ENCODE results near the gene SNAI3.

SNAI3 gene

DNA sequence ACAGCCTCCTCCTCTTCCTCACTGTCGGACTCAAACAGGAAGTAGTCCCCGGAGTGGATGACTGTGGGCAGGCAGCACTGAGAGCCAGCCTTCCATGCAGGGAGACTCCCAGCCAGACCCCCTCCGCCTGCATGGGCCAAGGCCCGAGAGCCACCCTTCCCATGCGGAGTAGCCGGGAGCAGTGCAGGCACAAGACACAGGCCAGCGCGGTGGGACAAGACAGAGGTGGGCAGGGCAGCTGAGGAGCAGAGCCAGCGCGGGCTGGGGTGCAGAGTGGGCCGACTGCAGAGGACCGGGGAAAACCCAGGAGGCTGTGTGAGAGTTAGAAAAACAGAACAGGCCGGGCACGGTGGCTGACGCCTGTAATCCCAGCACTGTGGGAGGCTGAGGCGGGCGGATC is 37.6 kb upstream of the SNAI3 start:
- Histone ChIP-seq H3K9me3 (peaks cover 3% of the 10 kb centered on the region; the same call in 1 of the 2 replicates), H3K27me3 (no peaks in the 10 kb centered on the region), H3K4me1 (peaks cover 22% of the 10 kb centered on the region), H3K4me3 (ENCODE audit: low read depth, low read length) (no peak overlapping the region), H3K36me3 (peaks cover 4% of the 10 kb centered on the region; the same call in 1 of the 2 replicates)
- DNase-seq, result no peak
- TF ChIP-seq, protein P1, sequence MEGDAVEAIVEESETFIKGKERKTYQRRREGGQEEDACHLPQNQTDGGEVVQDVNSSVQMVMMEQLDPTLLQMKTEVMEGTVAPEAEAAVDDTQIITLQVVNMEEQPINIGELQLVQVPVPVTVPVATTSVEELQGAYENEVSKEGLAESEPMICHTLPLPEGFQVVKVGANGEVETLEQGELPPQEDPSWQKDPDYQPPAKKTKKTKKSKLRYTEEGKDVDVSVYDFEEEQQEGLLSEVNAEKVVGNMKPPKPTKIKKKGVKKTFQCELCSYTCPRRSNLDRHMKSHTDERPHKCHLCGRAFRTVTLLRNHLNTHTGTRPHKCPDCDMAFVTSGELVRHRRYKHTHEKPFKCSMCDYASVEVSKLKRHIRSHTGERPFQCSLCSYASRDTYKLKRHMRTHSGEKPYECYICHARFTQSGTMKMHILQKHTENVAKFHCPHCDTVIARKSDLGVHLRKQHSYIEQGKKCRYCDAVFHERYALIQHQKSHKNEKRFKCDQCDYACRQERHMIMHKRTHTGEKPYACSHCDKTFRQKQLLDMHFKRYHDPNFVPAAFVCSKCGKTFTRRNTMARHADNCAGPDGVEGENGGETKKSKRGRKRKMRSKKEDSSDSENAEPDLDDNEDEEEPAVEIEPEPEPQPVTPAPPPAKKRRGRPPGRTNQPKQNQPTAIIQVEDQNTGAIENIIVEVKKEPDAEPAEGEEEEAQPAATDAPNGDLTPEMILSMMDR (IDR thresholded peaks at IDR 0.05; ENCODE audit: low read depth, low read length), result no peak

DNA sequence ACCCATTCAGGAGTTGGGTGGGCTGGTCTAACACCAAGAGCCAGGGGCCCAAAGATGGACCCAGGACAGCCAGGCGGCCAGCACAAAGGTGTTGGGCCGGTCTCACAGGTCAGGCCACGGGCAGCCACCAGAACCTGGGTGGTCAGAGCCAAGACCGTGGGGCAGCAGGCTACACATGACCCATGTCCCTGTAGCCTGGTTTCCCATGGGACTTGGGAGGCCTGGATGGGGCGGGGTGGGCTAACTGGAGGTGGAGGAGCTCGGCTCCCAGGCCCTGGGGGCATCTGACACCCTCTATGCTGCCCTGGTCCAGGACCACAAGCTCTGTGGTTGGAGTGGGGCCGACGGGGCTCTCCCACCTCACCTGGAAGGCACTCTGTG is 37.2 kb upstream of the SNAI3 start:
- Histone ChIP-seq H3K4me3 (ENCODE audit: low read depth, low read length) (no peak overlapping the region), H3K27me3 (no peaks in the 10 kb centered on the region), H3K4me1 (peaks cover 22% of the 10 kb centered on the region), H3K9me3 (peaks cover 3% of the 10 kb centered on the region; the same call in 1 of the 2 replicates), H3K36me3 (peaks cover 4% of the 10 kb centered on the region; the same call in 1 of the 2 replicates)
- TF ChIP-seq, protein P1 (IDR thresholded peaks at IDR 0.05; ENCODE audit: low read depth, low read length), result no peak
- DNase-seq, result no peak

DNA sequence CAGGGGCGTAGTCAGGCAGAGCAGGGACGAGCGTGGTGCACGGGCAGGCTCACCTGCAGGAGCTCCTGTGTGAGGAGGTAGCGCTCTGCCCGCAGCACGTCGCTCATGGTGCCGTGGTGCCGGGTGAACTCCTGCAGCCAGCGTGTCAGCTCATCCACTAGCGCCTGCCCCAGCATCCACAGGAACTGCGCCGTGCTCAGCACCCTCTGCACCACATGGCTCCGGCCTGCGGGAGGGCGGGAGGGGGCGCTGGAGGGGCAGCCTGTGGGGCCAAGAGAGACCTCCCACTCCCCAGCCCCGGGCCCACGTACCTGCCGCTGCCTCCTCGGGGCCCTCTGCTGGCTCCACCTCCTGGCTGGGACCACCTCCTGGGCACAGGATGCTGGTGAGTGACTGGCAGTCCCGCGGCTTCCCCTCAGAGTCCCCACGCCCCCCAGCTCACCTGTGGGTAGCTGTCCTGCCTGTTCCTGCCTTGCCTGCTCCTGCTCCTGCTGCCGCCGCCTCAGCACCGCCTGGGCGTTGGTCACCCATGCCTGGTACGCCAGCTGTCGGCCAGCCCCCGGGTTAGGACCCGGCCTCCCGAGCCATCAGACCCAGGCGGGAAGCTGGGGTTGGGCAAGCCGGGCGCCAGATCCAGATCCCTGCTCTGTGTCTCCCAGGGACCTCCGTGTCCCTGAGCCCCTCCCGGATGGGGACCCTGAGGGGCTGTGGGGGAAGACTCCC is 36.6 kb upstream of the SNAI3 start:
- TF ChIP-seq, protein P1 (IDR thresholded peaks at IDR 0.05; ENCODE audit: low read depth, low read length), result no peak
- peaks cover 6% of the 10 kb centered on the region for H3K36me3 ChIP-seq
- H3K4me1 ChIP-seq, result peaks cover 22% of the 10 kb centered on the region
- H3K4me3 ChIP-seq (ENCODE audit: low read depth, low read length), result no peak overlapping the region
- no peak for DNase-seq
- peaks cover 3% of the 10 kb centered on the region; the same call in 1 of the 2 replicates for H3K9me3 ChIP-seq
- no peaks in the 10 kb centered on the region for H3K27me3 ChIP-seq

DNA sequence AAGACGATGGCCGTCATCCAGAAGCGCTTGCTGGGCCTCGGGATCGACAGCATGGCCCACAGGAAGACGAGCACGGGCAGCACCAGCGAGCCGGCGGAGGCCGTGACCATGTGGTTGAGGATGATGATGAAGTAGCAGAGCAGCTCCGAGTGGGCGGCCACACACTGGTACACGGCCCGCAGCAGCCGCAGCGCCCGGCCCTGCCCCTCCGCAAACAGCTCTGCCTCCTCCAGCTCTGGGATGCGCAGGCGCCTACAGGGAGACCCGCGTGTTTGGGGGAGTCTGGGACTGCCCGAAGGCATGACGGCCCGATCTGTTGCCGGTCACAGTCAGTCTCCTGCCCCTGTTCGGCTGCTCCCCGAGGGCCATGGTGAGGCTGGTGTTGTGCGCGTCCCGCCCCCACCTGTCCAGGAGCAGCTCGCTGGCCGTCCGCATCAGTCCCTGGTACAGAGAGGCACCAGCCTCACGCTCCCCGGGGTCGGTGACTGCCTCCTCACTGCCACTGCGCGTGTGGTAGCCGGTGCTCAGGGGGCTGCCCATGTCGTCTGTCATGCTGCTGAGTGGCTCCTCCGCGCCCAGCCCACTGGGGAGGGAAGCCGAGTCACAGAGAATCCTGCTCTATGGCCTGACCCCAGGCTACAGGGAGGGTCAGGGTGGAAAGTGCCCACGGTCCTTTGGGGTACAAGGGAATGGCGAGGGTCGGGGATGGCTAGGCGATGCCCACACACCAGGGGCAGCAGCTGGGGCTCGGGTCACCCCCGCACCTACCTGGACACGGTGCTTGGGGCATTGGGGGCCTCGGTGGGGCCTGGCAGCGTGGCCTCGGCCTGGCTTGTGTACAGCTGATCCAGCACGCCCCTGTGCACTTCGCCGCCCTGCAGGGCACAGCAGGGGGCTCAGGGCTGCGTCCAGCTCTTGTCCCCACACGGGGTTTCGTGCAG is 35.8 kb upstream of the SNAI3 start:
- TF ChIP-seq, protein P1 (IDR thresholded peaks at IDR 0.05; ENCODE audit: low read depth, low read length), result no peak
- DNase-seq, result no peak
- H3K4me1 ChIP-seq, result peaks cover 15% of the 10 kb centered on the region
- no peak overlapping the region for H3K4me3 ChIP-seq (ENCODE audit: low read depth, low read length)
- peaks cover 9% of the 10 kb centered on the region for H3K36me3 ChIP-seq
- no peaks in the 10 kb centered on the region for H3K27me3 ChIP-seq
- no peaks in the 10 kb centered on the region for H3K9me3 ChIP-seq

DNA sequence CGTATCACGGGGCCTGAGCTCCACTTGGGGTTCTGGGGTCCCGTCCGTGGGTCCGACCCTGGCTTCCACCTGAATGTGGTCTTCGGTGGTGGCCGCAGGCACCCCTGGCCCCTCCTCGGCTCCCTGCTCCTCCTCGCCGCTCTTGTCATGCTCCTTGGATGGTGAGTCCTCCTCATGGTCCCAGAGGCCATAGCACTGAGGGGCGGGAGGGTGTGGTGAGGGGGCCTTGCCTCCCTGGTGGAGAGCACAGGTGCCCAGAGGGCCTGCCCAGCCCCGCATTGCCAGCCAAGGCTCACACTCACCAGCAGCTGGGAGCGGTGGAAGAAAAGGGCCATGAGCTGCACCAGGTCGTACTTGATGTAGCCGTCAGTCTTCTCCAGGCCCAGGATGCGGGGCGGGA is 34.9 kb upstream of the SNAI3 start:
- H3K9me3 ChIP-seq, result no peaks in the 10 kb centered on the region
- H3K27me3 ChIP-seq, result no peaks in the 10 kb centered on the region
- TF ChIP-seq, protein P1 (IDR thresholded peaks at IDR 0.05; ENCODE audit: low read depth, low read length), result no peak
- DNase-seq, result no peak
- H3K4me1 ChIP-seq, result peaks cover 14% of the 10 kb centered on the region
- peaks cover 14% of the 10 kb centered on the region for H3K36me3 ChIP-seq
- no peak overlapping the region for H3K4me3 ChIP-seq (ENCODE audit: low read depth, low read length)

All from BE2C (cell line).